Mesendoderm (in vitro differentiated cells): Measurements from ENCODE around the gene PEG3.

Experiments used
- DNase-seq: peaks from one replicate; pipeline ENCODE4 v3.0.0; 2013
- H2AK5ac ChIP-seq: 2 replicates; pipeline ENCODE4 v1.6.1; 2013; ENCODE audit warnings: low read length, inconsistent platforms
- H2BK120ac ChIP-seq: 2 replicates; pipeline ENCODE4 v1.6.1; 2013; ENCODE audit warnings: low read depth, mild to moderate bottlenecking, low read length, moderate library complexity, mixed read lengths
- H2BK15ac ChIP-seq: replicated peaks from 2 replicates; pipeline ENCODE4 v1.6.1; 2013; ENCODE audit warnings: low read depth, mild to moderate bottlenecking, moderate library complexity
- H2BK5ac ChIP-seq: 2 replicates; pipeline ENCODE4 v1.6.1; 2013; ENCODE audit warnings: low read length, inconsistent platforms
- H3K18ac ChIP-seq: 2 replicates; pipeline ENCODE4 v1.6.1; 2013; ENCODE audit warnings: mild to moderate bottlenecking, low read length, mixed read lengths
- H3K23ac ChIP-seq: one replicate; pipeline ENCODE4 v1.6.1; 2013; ENCODE audit warnings: low read length
- H3K27ac ChIP-seq: 2 replicates; pipeline ENCODE4 v1.5.1; 2013; ENCODE audit warnings: low read depth, mild to moderate bottlenecking, inconsistent platforms, low read length, moderate library complexity
- H3K27me3 ChIP-seq: 2 replicates; pipeline ENCODE4 v1.6.1; 2013; ENCODE audit warnings: low read length, control low read depth, mild to moderate bottlenecking, inconsistent platforms; ENCODE audit not compliant: insufficient read depth, poor library complexity
- H3K36me3 ChIP-seq: 2 replicates; pipeline ENCODE4 v1.6.1; 2013; ENCODE audit warnings: low read length, inconsistent platforms; ENCODE audit not compliant: control insufficient read depth, insufficient read depth
- H3K4ac ChIP-seq: one replicate; pipeline ENCODE4 v1.6.1; 2013; ENCODE audit warnings: low read depth, mild to moderate bottlenecking, low read length, moderate library complexity
- H3K4me1 ChIP-seq: 2 replicates; pipeline ENCODE4 v1.6.1; 2013; ENCODE audit warnings: low read depth, low read length, inconsistent platforms; ENCODE audit not compliant: control insufficient read depth
- H3K4me2 ChIP-seq: 2 replicates; pipeline ENCODE4 v1.6.1; 2013; ENCODE audit warnings: low read length
- H3K4me3 ChIP-seq: 2 replicates; pipeline ENCODE4 v1.5.1; 2013; ENCODE audit warnings: mild to moderate bottlenecking, low read length
- H3K56ac ChIP-seq: one replicate; pipeline ENCODE4 v1.6.1; 2013; ENCODE audit warnings: low read length
- H3K79me1 ChIP-seq: 2 replicates; pipeline ENCODE4 v1.6.1; 2013; ENCODE audit warnings: low read length, inconsistent platforms
- H3K79me2 ChIP-seq: 2 replicates; pipeline ENCODE4 v1.6.1; 2013; ENCODE audit warnings: mild to moderate bottlenecking, low read length; ENCODE audit not compliant: control insufficient read depth, insufficient read depth
- H3K9ac ChIP-seq: 2 replicates; pipeline ENCODE4 v1.6.1; 2013; ENCODE audit warnings: low read length, inconsistent platforms
- H4K5ac ChIP-seq: one replicate; pipeline ENCODE4 v1.6.1; 2013; ENCODE audit warnings: low read length
- H4K8ac ChIP-seq: one replicate; pipeline ENCODE4 v1.6.1; 2013; ENCODE audit warnings: low read depth, mild to moderate bottlenecking, control low read depth, low read length, moderate library complexity
- WGBS: extraction: QIAGEN DNeasy Blood & Tissue Kit; methylation state at CpG from one replicate; pipeline ENCODE4 v1.1.7; 2013; ENCODE audit warnings: low lambda C conversion rate, missing lambda C conversion rate; ENCODE audit not compliant: insufficient coverage; ENCODE audit errors: extremely low coverage; 5-methylcytosine and 5-hydroxymethylcytosine counted together

Gene PEG3

GRCh38 chr19:56814656-56815055 lies 25.9 kb downstream of the PEG3 start:
- Histone ChIP-seq H3K4me2 (no peak overlapping the region), H2BK120ac (no peak overlapping the region), H4K8ac (no peak overlapping the region), H3K4me1 (no peaks in the 10 kb centered on the region), H3K4me3 (no peak overlapping the region), H2BK15ac (no peak overlapping the region), H3K36me3 (no peaks in the 10 kb centered on the region), H4K5ac (no peak overlapping the region), H2AK5ac (no peak overlapping the region), H3K18ac (no peak overlapping the region), H3K27ac (no peak overlapping the region), H3K79me1 (no peaks in the 10 kb centered on the region), H3K9ac (no peak overlapping the region), H3K4ac (no peak overlapping the region), H3K79me2 (no peaks in the 10 kb centered on the region), H2BK5ac (no peak overlapping the region), H3K27me3 (no peaks in the 10 kb centered on the region), H3K56ac (no peak overlapping the region), H3K23ac (no peak overlapping the region)
- no CpG with 5 or more reads among the region's 7 CpGs for WGBS
- DNase-seq, result no peak

- no peak overlapping the region for H4K8ac ChIP-seq
- H3K79me2 ChIP-seq, result no peaks in the 10 kb centered on the region
- no peak overlapping the region for H3K4ac ChIP-seq
- H3K18ac ChIP-seq, result no peak overlapping the region
- no peak overlapping the region for H3K4me2 ChIP-seq
- no peak overlapping the region for H3K9ac ChIP-seq
- H3K36me3 ChIP-seq, result no peaks in the 10 kb centered on the region
- no peak overlapping the region for H2BK120ac ChIP-seq
- no peak overlapping the region for H3K4me3 ChIP-seq
- no peak for DNase-seq
- H3K56ac ChIP-seq, result no peak overlapping the region
- no CpG with 5 or more reads among the region's 5 CpGs for WGBS
- H2BK5ac ChIP-seq, result no peak overlapping the region
- H2BK15ac ChIP-seq, result no peak overlapping the region
- no peak overlapping the region for H4K5ac ChIP-seq
- H2AK5ac ChIP-seq, result no peak overlapping the region
- no peak overlapping the region for H3K23ac ChIP-seq
- H3K27me3 ChIP-seq, result no peaks in the 10 kb centered on the region
- H3K4me1 ChIP-seq, result no peaks in the 10 kb centered on the region
- H3K27ac ChIP-seq, result no peak overlapping the region
- H3K79me1 ChIP-seq, result no peaks in the 10 kb centered on the region
Observed at GRCh38 chr19:56813531-56813930, 27.0 kb downstream of the PEG3 start.

GRCh38 chr19:56811480-56811879 lies 29.0 kb downstream of the PEG3 start:
- no peak overlapping the region for H3K4ac ChIP-seq

GRCh38 chr19:56810260-56810659 lies 30.3 kb downstream of the PEG3 start:
- Histone ChIP-seq H3K9ac (no peak overlapping the region), H3K4me3 (no peak overlapping the region), H3K56ac (no peak overlapping the region), H2BK15ac (no peak overlapping the region), H3K79me1 (no peaks in the 10 kb centered on the region), H3K23ac (no peak overlapping the region), H3K4me2 (no peak overlapping the region), H2BK120ac (no peak overlapping the region), H3K27me3 (no peaks in the 10 kb centered on the region), H3K4ac (no peak overlapping the region), H4K5ac (no peak overlapping the region), H3K36me3 (no peaks in the 10 kb centered on the region), H2BK5ac (no peak overlapping the region), H3K4me1 (no peaks in the 10 kb centered on the region), H2AK5ac (no peak overlapping the region), H3K18ac (no peak overlapping the region), H3K27ac (no peak overlapping the region), H4K8ac (no peak overlapping the region), H3K79me2 (no peaks in the 10 kb centered on the region)
- WGBS, result no CpG with 5 or more reads among the region's 1 CpG
- no peak for DNase-seq

More at GRCh38 chr19:56811480-56811879, 29.0 kb downstream of the PEG3 start:
- Histone ChIP-seq H3K79me1 (no peaks in the 10 kb centered on the region), H2BK15ac (no peak overlapping the region), H2BK5ac (no peak overlapping the region), H3K4me1 (no peaks in the 10 kb centered on the region), H3K4me2 (no peak overlapping the region), H2AK5ac (no peak overlapping the region), H3K27me3 (no peaks in the 10 kb centered on the region), H2BK120ac (no peak overlapping the region), H3K36me3 (no peaks in the 10 kb centered on the region), H3K9ac (no peak overlapping the region), H4K8ac (no peak overlapping the region), H3K4me3 (no peak overlapping the region), H3K27ac (no peak overlapping the region), H3K56ac (no peak overlapping the region), H3K18ac (no peak overlapping the region), H3K79me2 (no peaks in the 10 kb centered on the region), H4K5ac (no peak overlapping the region), H3K23ac (no peak overlapping the region)
- WGBS, result no CpG with 5 or more reads among the region's 6 CpGs
- no peak for DNase-seq

- no peak overlapping the region for H2AK5ac ChIP-seq
- H3K56ac ChIP-seq, result no peak overlapping the region
- H4K5ac ChIP-seq, result no peak overlapping the region
- H3K4ac ChIP-seq, result no peak overlapping the region
- no peaks in the 10 kb centered on the region for H3K79me1 ChIP-seq
- no peak overlapping the region for H3K4me3 ChIP-seq
- no peak overlapping the region for H3K9ac ChIP-seq
- no peak overlapping the region for H3K27ac ChIP-seq
- no peak overlapping the region for H2BK120ac ChIP-seq
- H3K18ac ChIP-seq, result no peak overlapping the region
- no peaks in the 10 kb centered on the region for H3K27me3 ChIP-seq
- H3K36me3 ChIP-seq, result no peaks in the 10 kb centered on the region
- WGBS, result no CpG with 5 or more reads among the region's 3 CpGs
- no peak overlapping the region for H4K8ac ChIP-seq
- H3K23ac ChIP-seq, result no peak overlapping the region
- H3K4me1 ChIP-seq, result no peaks in the 10 kb centered on the region
- DNase-seq, result no peak
- H2BK15ac ChIP-seq, result no peak overlapping the region
- H3K4me2 ChIP-seq, result no peak overlapping the region
- H3K79me2 ChIP-seq, result no peaks in the 10 kb centered on the region
- H2BK5ac ChIP-seq, result no peak overlapping the region
Observed at GRCh38 chr19:56808717-56809392, 31.7 kb downstream of the PEG3 start.

- H3K4me3 ChIP-seq, result no peak overlapping the region
- no peak overlapping the region for H3K4ac ChIP-seq
- H3K27ac ChIP-seq, result no peak overlapping the region
- H4K8ac ChIP-seq, result no peak overlapping the region
- H2BK15ac ChIP-seq, result no peak overlapping the region
- DNase-seq, result no peak
- no peak overlapping the region for H2AK5ac ChIP-seq
- no peak overlapping the region for H2BK120ac ChIP-seq
- no peaks in the 10 kb centered on the region for H3K36me3 ChIP-seq
- H4K5ac ChIP-seq, result no peak overlapping the region
- H3K79me2 ChIP-seq, result no peaks in the 10 kb centered on the region
- H3K4me2 ChIP-seq, result no peak overlapping the region
- H3K79me1 ChIP-seq, result no peaks in the 10 kb centered on the region
- no peak overlapping the region for H3K56ac ChIP-seq
- no peak overlapping the region for H3K18ac ChIP-seq
- no peaks in the 10 kb centered on the region for H3K27me3 ChIP-seq
- no peak overlapping the region for H3K9ac ChIP-seq
- no peaks in the 10 kb centered on the region for H3K4me1 ChIP-seq
- no peak overlapping the region for H2BK5ac ChIP-seq
- H3K23ac ChIP-seq, result no peak overlapping the region
Observed at GRCh38 chr19:56806639-56807038, 33.9 kb downstream of the PEG3 start.
